Thoracic aorta (tissue), 2 donors: ENCODE measurements around the gene AKAP10. TPM values are rescaled to one million over a fixed set of nuclear protein-coding genes. Genes with fewer than 3 reads are reported as not detected.

Experiments used
- ATAC-seq: fragments of 150-250 bp; one replicate; pipeline ENCODE4 v1.8.0; 2017; ENCODE audit warnings: low read depth; ENCODE audit not compliant: insufficient number of reproducible peaks, low FRiP score
- DNase-seq: peaks from one replicate; pipeline ENCODE4 v3.0.0-alpha.2; 2020; ENCODE audit warnings: low spot score
- H3K27ac ChIP-seq, 2 donors: fragments of 200-600 bp; sonication (generic); 1 replicate in 1 of 2; 2 replicates in 1 of 2; pipeline ENCODE4 v1.5.1; 2016; ENCODE audit warnings: mild to moderate bottlenecking in 2 of 2, moderate library complexity in 2 of 2
- H3K27me3 ChIP-seq: fragments of 200-600 bp; sonication (generic); replicated peaks from 2 replicates; pipeline ENCODE4 v1.6.0; 2016; ENCODE audit warnings: mild to moderate bottlenecking; ENCODE audit not compliant: insufficient read depth
- H3K36me3 ChIP-seq: fragments of 200-600 bp; sonication (generic); one replicate; pipeline ENCODE4 v1.5.1; 2016
- H3K4me1 ChIP-seq, 2 donors: fragments of 200-600 bp; sonication (generic); 1 replicate in 1 of 2; 2 replicates in 1 of 2; pipeline versions ENCODE4 v1.5.1 to v1.6.0; 2016; ENCODE audit warnings: low read depth in 2 of 2, mild to moderate bottlenecking in 1 of 2; ENCODE audit not compliant: control insufficient read depth in 1 of 2
- H3K4me3 ChIP-seq: fragments of 200-600 bp; sonication (generic); 2 replicates; pipeline ENCODE4 v1.5.1; 2016; ENCODE audit warnings: mild to moderate bottlenecking
- H3K9me3 ChIP-seq: fragments of 200-600 bp; sonication (generic); 2 replicates; pipeline ENCODE4 v1.5.1; 2016
- total RNA-seq, 2 donors: library from RNA; depleted of rRNA; stranded (reverse); fragments of >200 nt; gene quantifications; one replicate each; pipeline versions ENCODE4 v1.1.0 to v1.2.3, GENCODE V29; 2016
- TF ChIP-seq, protein P1 (sequence below): fragments of 200-600 bp; sonication (generic); IDR thresholded peaks from one replicate; pipeline ENCODE4 v1.5.1; 2019; ENCODE audit warnings: antibody characterized with exemption

AKAP10 gene
- total RNA-seq, 2 donors from 2014 or later, result 29.6 to 48.5 TPM

- no peaks in the 10 kb centered on the region for H3K9me3 ChIP-seq
- no peak overlapping the region for H3K27ac ChIP-seq
- no peaks in the 10 kb centered on the region for H3K4me1 ChIP-seq
- H3K27me3 ChIP-seq, result no peaks in the 10 kb centered on the region
- TF ChIP-seq, protein P1, sequence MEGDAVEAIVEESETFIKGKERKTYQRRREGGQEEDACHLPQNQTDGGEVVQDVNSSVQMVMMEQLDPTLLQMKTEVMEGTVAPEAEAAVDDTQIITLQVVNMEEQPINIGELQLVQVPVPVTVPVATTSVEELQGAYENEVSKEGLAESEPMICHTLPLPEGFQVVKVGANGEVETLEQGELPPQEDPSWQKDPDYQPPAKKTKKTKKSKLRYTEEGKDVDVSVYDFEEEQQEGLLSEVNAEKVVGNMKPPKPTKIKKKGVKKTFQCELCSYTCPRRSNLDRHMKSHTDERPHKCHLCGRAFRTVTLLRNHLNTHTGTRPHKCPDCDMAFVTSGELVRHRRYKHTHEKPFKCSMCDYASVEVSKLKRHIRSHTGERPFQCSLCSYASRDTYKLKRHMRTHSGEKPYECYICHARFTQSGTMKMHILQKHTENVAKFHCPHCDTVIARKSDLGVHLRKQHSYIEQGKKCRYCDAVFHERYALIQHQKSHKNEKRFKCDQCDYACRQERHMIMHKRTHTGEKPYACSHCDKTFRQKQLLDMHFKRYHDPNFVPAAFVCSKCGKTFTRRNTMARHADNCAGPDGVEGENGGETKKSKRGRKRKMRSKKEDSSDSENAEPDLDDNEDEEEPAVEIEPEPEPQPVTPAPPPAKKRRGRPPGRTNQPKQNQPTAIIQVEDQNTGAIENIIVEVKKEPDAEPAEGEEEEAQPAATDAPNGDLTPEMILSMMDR, result no peak
- H3K4me3 ChIP-seq, result no peak overlapping the region
- no peak for DNase-seq
- no peaks in the 10 kb centered on the region for H3K36me3 ChIP-seq
- no peak for ATAC-seq
Measured at GRCh38 chr17:19986941-19987861, 9.6 kb upstream of the AKAP10 start.

GRCh38 chr17:19979917-19980770, 2.5 kb upstream of the AKAP10 start:
- ATAC-seq (peak; percentile 10), DNase-seq (no peak)
- TF ChIP-seq, protein P1, result no peak
- H3K4me3 ChIP-seq, result peak overlapping the region; percentile 44
- peaks cover 15 to 33% of the 10 kb centered on the region in 2 donors for H3K4me1 ChIP-seq
- H3K36me3 ChIP-seq, result no peaks in the 10 kb centered on the region
- H3K27me3 ChIP-seq, result no peaks in the 10 kb centered on the region
- no peaks in the 10 kb centered on the region for H3K9me3 ChIP-seq
- H3K27ac ChIP-seq, result peak overlapping the region in 1 of 2 donors; percentile 76

- no peaks in the 10 kb centered on the region for H3K9me3 ChIP-seq
- peak overlapping the region; percentile 81 for H3K4me3 ChIP-seq
- peaks cover 15 to 33% of the 10 kb centered on the region in 2 donors for H3K4me1 ChIP-seq
- no peak for ATAC-seq
- no peak for DNase-seq
- H3K36me3 ChIP-seq, result no peaks in the 10 kb centered on the region
- peak overlapping the region; percentile 76 to 92 for H3K27ac ChIP-seq
- H3K27me3 ChIP-seq, result no peaks in the 10 kb centered on the region
- TF ChIP-seq, protein P1, result no peak
Measured at GRCh38 chr17:19978805-19979211, 1.2 kb upstream of the AKAP10 start.

DNA sequence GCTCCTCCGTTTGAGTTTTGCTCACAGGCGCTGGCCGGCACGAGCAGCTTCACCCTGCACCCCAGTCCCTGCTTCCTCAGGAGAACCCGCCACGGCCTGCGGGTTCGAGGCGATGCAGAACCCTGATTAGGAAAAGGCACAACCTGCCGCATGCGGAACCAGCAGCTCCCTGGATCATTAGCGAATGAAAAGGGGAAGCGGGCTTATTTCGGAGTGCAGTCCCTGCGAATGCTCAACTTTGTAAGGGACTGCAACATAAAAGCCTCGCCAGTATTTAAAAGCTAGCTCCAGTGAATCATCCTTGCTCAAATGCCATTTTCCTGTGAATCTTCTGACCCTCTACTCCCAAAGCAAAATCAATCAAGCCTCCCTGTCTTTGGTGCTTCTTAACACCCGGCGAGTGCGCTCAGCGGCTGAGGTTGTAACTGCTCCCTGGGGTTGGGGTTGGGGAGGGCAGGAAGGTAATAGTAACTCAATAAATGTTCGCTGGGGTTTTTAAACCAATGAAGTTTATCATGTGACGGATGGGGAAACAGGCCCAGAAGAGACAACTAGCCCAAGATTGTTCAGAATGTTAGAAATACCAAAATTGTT, 678 bp upstream of the AKAP10 start:
- peak; percentile 3 for ATAC-seq
- TF ChIP-seq, protein P1, result no peak
- H3K9me3 ChIP-seq, result no peaks in the 10 kb centered on the region
- peak overlapping the region; percentile 82 to 92 for H3K27ac ChIP-seq
- H3K27me3 ChIP-seq, result no peaks in the 10 kb centered on the region
- no peak for DNase-seq
- peaks cover 15 to 33% of the 10 kb centered on the region in 2 donors for H3K4me1 ChIP-seq
- peak overlapping the region; percentile 81 for H3K4me3 ChIP-seq
- H3K36me3 ChIP-seq, result no peaks in the 10 kb centered on the region
